BJ (cell line): ENCODE measurements around the gene DDIT3. TPM values are rescaled to one million over a fixed set of nuclear protein-coding genes. Genes with fewer than 3 reads are reported as not detected.

Experiments used
- CTCF ChIA-PET: fragments of 350-600 bp; formaldehyde crosslinking; extraction: SDS; loops from one replicate; lab custom pipeline; 2021; ENCODE audit warnings: antibody characterized with exemption, inconsistent platforms; lab: Yijun Ruan, JAX
- POLR2A ChIA-PET: fragments of 300-600 bp; sonication (Branson Sonifier 250); formaldehyde crosslinking; extraction: SDS; loops from one replicate; lab custom pipeline; 2021; ENCODE audit warnings: antibody characterized with exemption; lab: Charles Lee
- DNase-seq: peaks from one replicate; pipeline ENCODE4 v3.0.0-alpha.2; 2011; ENCODE audit warnings: low read depth
- H3K27me3 ChIP-seq: 2 replicates; pipeline ENCODE4 v1.6.0; 2011; ENCODE audit warnings: low read length; ENCODE audit not compliant: control insufficient read depth, insufficient read depth
- H3K36me3 ChIP-seq: 2 replicates; pipeline ENCODE4 v1.5.1; 2011; ENCODE audit warnings: low read length; ENCODE audit not compliant: control insufficient read depth, insufficient read depth
- H3K4me3 ChIP-seq: 2 replicates; pipeline ENCODE4 v1.5.1; 2011; ENCODE audit warnings: low read depth, mild to moderate bottlenecking, control low read depth, low read length
- CTCF ChIP-seq: IDR thresholded peaks from 2 replicates; pipeline ENCODE4 v1.5.1; 2011; ENCODE audit warnings: low read depth, mild to moderate bottlenecking, control low read depth, inconsistent platforms, low read length, moderate library complexity; ENCODE audit not compliant: insufficient read depth
- polyA plus RNA-seq: library from polyadenylated mRNA; depleted of rRNA; stranded (reverse); fragments of >200 nt; gene quantifications from 2 replicates; pipeline ENCODE4 v1.2.3, GENCODE V29; 2011

Gene DDIT3
- polyA plus RNA-seq, 1 experiment: 65.4 TPM

GRCh38 chr12:57524814-57525614 lies 4.7 kb upstream of the DDIT3 start:
- peaks cover 32% of the 10 kb centered on the region for H3K36me3 ChIP-seq
- ChIA-PET POLR2A (no interaction called here), CTCF (interaction anchor here (1.3 kb wide), 1 partner anchor 22 kb away, joined by 3 read pairs; the partner anchor contains the start of gene DCTN2)
- H3K27me3 ChIP-seq: no peaks in the 10 kb centered on the region
- no peak for TF ChIP-seq CTCF
- no peak overlapping the region for H3K4me3 ChIP-seq
- DNase-seq: no peak

GRCh38 chr12:57523706-57524614 lies 3.6 kb upstream of the DDIT3 start:
- no peak for TF ChIP-seq CTCF
- H3K36me3 ChIP-seq: peaks cover 28% of the 10 kb centered on the region
- no peaks in the 10 kb centered on the region for H3K27me3 ChIP-seq
- no peak for DNase-seq
- peak overlapping the region; percentile 77 for H3K4me3 ChIP-seq
- CTCF ChIA-PET: interaction anchor here (1.3 to 1.6 kb wide), 3 partner anchors 23 to 65 kb away, joined by 3 to 10 read pairs (median 3); partner anchors contain the start of genes DCTN2 and GLI1
- POLR2A ChIA-PET: interaction anchor here (0.7 kb wide), 1 partner anchor 11 kb away, joined by 3 read pairs; no protein-coding TSS in a partner anchor

GRCh38 chr12:57522887-57523705 lies 2.8 kb upstream of the DDIT3 start:
- peak overlapping the region; percentile 77 for H3K4me3 ChIP-seq
- H3K27me3 ChIP-seq: no peaks in the 10 kb centered on the region
- peaks cover 26% of the 10 kb centered on the region for H3K36me3 ChIP-seq
- CTCF ChIA-PET: interaction anchor here (1.6 kb wide), 2 partner anchors 60 to 64 kb away, joined by 3 to 10 read pairs; partner anchors contain the start of gene GLI1
- POLR2A ChIA-PET: interaction anchor here (0.7 kb wide), 1 partner anchor 12 kb away, joined by 3 read pairs; no protein-coding TSS in a partner anchor
- TF ChIP-seq CTCF: no peak
- DNase-seq: no peak

- DNase-seq: peak; percentile 70
- no peaks in the 10 kb centered on the region for H3K27me3 ChIP-seq
- no peak for TF ChIP-seq CTCF
- peaks cover 24% of the 10 kb centered on the region for H3K36me3 ChIP-seq
- peak within 1 kb of the TSS; percentile 77 for H3K4me3 ChIP-seq
- ChIA-PET CTCF (interaction anchor here (1.6 kb wide), 1 partner anchor 60 kb away, joined by 3 read pairs; no protein-coding TSS in a partner anchor), POLR2A (no interaction called here)
Observed at GRCh38 chr12:57522011-57522886, 1.9 kb upstream of the DDIT3 start, which contains the start of gene MBD6. Gene MBD6 (plus strand): TSS chr12:57522824. CDS start chr12:57524304, 1,480 bp downstream.
